ENCODE measurements around the gene CRHR1. TPM values are rescaled to one million over a fixed set of nuclear protein-coding genes. Genes with fewer than 3 reads are reported as not detected.

CRHR1 gene
- total RNA-seq, 2 donors from 2014 or later = 1.4 to 2.1 TPM

DNA sequence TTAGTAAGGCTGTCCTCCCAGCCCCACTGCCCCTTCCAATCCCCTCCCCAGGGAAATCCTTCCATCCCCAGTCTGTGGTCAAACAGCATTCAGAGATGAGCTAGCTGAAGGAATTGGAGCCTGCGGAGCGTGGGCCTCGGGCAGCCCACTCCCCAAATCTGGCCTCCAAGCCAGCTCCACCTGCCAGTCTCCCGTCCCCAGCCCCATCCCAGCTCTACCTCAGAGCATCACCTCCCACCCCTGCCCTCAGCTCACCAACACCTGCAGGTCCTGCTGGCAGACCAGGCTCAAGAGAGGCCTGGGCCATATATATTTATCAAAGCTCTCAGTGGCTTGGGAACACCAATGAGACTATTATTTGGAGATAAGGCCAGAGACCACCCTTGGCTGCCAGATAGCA lies 55.3 kb downstream of the CRHR1 start:
- TF ChIP-seq, protein P1, sequence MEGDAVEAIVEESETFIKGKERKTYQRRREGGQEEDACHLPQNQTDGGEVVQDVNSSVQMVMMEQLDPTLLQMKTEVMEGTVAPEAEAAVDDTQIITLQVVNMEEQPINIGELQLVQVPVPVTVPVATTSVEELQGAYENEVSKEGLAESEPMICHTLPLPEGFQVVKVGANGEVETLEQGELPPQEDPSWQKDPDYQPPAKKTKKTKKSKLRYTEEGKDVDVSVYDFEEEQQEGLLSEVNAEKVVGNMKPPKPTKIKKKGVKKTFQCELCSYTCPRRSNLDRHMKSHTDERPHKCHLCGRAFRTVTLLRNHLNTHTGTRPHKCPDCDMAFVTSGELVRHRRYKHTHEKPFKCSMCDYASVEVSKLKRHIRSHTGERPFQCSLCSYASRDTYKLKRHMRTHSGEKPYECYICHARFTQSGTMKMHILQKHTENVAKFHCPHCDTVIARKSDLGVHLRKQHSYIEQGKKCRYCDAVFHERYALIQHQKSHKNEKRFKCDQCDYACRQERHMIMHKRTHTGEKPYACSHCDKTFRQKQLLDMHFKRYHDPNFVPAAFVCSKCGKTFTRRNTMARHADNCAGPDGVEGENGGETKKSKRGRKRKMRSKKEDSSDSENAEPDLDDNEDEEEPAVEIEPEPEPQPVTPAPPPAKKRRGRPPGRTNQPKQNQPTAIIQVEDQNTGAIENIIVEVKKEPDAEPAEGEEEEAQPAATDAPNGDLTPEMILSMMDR (IDR thresholded peaks at IDR 0.05) = no peak
- no peak for TF ChIP-seq POLR2AphosphoS5 (IDR thresholded peaks at IDR 0.05)
- TF ChIP-seq POLR2A (IDR thresholded peaks at IDR 0.05) = no peak
- no peak overlapping the region for H3K4me3 ChIP-seq
- no peaks in the 10 kb centered on the region for H3K27me3 ChIP-seq (replicated peaks; ENCODE audit: insufficient read depth)
- DNase-seq (ENCODE audit: low spot score) = no peak
- H3K4me1 ChIP-seq (replicated peaks) = no peaks in the 10 kb centered on the region
- 81% methylated on average over 4 of the region's 4 CpGs for WGBS
- intact Hi-C loops (cut with DNase I) = no loop called here
- H3K36me3 ChIP-seq = no peaks in the 10 kb centered on the region
- H3K9me3 ChIP-seq = no peaks in the 10 kb centered on the region
- no peak overlapping the region for H3K27ac ChIP-seq

DNA sequence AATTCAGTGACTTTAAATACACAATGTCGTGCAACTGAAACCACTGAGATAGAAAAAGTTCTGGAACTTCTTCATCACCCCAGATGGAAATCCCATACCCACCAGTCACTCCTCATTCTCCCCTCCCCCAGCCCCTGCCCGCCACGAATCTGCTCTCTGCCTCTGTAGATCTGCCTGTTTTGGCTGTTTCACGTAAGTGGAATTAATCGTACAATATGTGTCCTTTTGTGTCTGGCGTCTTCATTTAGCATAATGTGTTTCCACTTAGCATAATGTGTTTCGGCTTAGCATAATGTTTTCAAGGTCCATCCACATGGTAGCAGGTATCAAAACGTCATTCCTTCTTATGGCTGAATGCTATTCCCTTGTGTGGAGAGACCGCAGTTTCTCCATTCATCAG lies 57.1 kb downstream of the CRHR1 start:
- TF ChIP-seq POLR2A (IDR thresholded peaks at IDR 0.05) = no peak
- TF ChIP-seq, protein P1 (IDR thresholded peaks at IDR 0.05) = no peak
- TF ChIP-seq POLR2AphosphoS5 (IDR thresholded peaks at IDR 0.05) = no peak
- H3K4me1 ChIP-seq (replicated peaks) = no peaks in the 10 kb centered on the region
- intact Hi-C loops (cut with DNase I) = no loop called here
- no peak for DNase-seq (ENCODE audit: low spot score)
- 76% methylated on average over 9 of the region's 9 CpGs for WGBS
- no peak overlapping the region for H3K4me3 ChIP-seq
- no peaks in the 10 kb centered on the region for H3K27me3 ChIP-seq (replicated peaks; ENCODE audit: insufficient read depth)
- no peaks in the 10 kb centered on the region for H3K9me3 ChIP-seq
- H3K36me3 ChIP-seq = no peaks in the 10 kb centered on the region
- no peak overlapping the region for H3K27ac ChIP-seq

DNA sequence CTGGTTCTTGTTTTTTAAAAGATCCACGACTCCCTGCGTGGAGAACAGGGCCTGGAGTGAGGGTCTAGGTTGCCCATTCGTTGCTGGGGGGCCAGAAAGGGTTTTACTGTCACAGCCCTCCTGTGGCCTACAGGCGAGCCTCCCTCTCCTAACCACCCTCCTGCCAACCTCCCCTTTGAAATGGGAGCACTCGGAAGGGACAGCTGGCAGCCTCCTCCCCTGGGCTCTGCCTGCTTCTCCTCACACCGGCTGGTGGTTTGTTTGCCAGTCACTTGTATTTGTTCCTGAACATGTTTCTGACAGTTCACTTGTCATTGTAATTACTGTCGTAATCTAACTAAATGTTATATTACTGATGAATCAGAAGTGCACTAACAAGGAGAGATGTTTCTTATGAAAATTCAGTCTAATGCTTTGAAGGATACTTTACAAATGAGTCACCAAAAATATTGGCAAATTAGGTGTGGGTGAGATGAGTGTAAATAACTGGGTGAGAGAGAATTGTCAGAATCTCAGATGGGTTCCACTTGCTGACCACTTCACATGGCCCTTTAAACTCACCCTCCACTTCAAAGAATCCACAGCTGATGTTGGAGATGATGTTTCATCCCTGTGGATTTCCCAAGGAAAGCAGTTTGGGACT lies 57.9 kb downstream of the CRHR1 start:
- Histone ChIP-seq H3K36me3 (no peaks in the 10 kb centered on the region), H3K27ac (no peak overlapping the region), H3K4me1 (replicated peaks) (no peaks in the 10 kb centered on the region), H3K9me3 (no peaks in the 10 kb centered on the region), H3K4me3 (no peak overlapping the region), H3K27me3 (replicated peaks; ENCODE audit: insufficient read depth) (no peaks in the 10 kb centered on the region)
- TF ChIP-seq, protein P1 (IDR thresholded peaks at IDR 0.05) = no peak
- TF ChIP-seq POLR2A (IDR thresholded peaks at IDR 0.05) = no peak
- TF ChIP-seq POLR2AphosphoS5 (IDR thresholded peaks at IDR 0.05) = no peak
- intact Hi-C loops (cut with DNase I) = no loop called here
- no peak for DNase-seq (ENCODE audit: low spot score)
- WGBS = 50% methylated on average over 7 of the region's 7 CpGs

DNA sequence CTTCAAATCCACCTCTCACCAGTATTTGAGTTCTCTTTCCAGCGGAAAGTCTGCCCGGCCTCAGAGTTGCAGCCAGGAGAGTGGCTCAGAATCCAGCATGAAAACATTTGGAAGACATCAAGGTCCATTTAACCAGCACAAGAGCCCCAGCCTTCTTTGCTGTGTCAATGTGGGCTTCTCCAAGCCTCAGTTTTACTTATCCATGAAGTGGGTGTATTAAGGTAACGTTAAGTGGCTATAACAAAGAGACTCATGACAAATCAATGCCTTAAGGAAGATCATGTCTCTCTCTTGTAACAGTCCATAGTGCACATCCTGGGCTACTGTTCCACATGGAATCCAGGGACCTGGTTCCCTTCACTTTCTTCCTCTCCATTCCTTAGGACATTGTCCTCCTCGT lies 59.6 kb downstream of the CRHR1 start:
- Histone ChIP-seq H3K9me3 (no peaks in the 10 kb centered on the region), H3K4me3 (no peak overlapping the region), H3K36me3 (no peaks in the 10 kb centered on the region), H3K27ac (no peak overlapping the region), H3K27me3 (replicated peaks; ENCODE audit: insufficient read depth) (no peaks in the 10 kb centered on the region), H3K4me1 (replicated peaks) (no peaks in the 10 kb centered on the region)
- TF ChIP-seq, protein P1 (IDR thresholded peaks at IDR 0.05) = no peak
- TF ChIP-seq POLR2A (IDR thresholded peaks at IDR 0.05) = no peak
- intact Hi-C loops (cut with DNase I) = no loop called here
- WGBS = 93% methylated on average over 4 of the region's 4 CpGs
- no peak for DNase-seq (ENCODE audit: low spot score)

DNA sequence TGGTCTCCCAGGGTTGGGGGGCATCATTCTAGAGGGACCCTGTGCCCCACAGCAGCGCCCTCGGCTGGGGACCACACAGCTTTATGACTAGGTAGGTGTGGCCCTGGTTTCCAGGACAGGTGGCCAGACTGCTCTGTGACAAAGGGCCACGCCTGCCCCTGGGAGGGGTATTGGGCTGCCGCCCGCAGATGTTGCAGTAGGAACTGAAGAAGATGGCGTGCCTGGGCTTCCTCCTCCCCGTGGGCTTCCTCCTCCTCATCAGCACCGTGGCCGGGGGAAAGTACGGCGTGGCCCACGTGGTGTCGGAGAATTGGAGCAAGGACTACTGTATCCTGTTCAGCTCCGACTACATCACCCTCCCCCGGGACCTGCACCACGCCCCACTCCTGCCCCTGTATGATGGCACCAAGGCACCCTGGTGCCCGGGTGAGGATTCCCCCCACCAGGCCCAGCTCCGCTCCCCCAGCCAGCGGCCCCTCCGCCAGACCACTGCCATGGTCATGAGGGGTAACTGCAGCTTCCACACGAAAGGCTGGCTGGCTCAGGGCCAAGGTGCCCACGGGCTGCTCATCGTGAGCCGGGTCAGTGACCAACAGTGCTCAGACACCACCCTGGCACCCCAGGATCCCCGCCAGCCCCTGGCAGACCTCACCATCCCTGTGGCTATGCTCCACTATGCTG lies 60.7 kb downstream of the CRHR1 start, which contains the start of gene SPPL2C:
Gene SPPL2C, plus strand, starts transcription at position 187 of the 681 bp plus-strand sequence. Its CDS starts 26 bp downstream, at position 213.
- Histone ChIP-seq H3K27me3 (replicated peaks; ENCODE audit: insufficient read depth) (no peaks in the 10 kb centered on the region), H3K4me1 (replicated peaks) (no peaks in the 10 kb centered on the region), H3K9me3 (no peaks in the 10 kb centered on the region), H3K4me3 (no peak within 1 kb of the TSS), H3K36me3 (no peaks in the 10 kb centered on the region), H3K27ac (no peak within 1 kb of the TSS)
- 75% methylated on average over 21 of the region's 25 CpGs for WGBS
- no peak for DNase-seq (ENCODE audit: low spot score)
- TF ChIP-seq POLR2AphosphoS5 (IDR thresholded peaks at IDR 0.05) = no peak
- intact Hi-C loops (cut with DNase I) = no loop called here
